ENCODE results near the gene COX5A.

DNA sequence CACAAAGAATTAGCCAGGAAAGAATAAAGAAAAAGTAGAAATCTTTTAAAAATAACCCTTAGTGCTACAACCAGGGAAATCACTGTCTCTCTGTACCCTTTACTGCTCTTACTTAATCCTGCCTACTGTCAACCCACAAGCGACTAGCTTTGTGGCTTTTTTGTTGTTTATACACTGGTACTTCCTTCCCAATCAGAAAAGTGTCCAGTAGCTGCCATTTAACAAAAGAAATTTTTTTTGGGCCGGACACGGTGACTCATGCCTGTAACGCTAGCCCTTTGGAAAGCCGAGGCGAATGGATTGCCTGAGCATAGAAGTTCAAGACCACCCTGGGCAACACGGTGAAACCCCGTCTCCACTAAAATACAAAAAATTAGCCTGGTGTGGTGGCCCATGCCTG is 17.4 kb downstream of the COX5A start:
- no peak for TF ChIP-seq TAF1 (IDR thresholded peaks at IDR 0.05; ENCODE audit: low read depth)
- TF ChIP-seq, protein P1, sequence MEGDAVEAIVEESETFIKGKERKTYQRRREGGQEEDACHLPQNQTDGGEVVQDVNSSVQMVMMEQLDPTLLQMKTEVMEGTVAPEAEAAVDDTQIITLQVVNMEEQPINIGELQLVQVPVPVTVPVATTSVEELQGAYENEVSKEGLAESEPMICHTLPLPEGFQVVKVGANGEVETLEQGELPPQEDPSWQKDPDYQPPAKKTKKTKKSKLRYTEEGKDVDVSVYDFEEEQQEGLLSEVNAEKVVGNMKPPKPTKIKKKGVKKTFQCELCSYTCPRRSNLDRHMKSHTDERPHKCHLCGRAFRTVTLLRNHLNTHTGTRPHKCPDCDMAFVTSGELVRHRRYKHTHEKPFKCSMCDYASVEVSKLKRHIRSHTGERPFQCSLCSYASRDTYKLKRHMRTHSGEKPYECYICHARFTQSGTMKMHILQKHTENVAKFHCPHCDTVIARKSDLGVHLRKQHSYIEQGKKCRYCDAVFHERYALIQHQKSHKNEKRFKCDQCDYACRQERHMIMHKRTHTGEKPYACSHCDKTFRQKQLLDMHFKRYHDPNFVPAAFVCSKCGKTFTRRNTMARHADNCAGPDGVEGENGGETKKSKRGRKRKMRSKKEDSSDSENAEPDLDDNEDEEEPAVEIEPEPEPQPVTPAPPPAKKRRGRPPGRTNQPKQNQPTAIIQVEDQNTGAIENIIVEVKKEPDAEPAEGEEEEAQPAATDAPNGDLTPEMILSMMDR (IDR thresholded peaks at IDR 0.05; ENCODE audit: poor library complexity, severe bottlenecking): no peak

All from neural cell (in vitro differentiated cells).